Lung (tissue), 12 donors: ENCODE measurements around the gene SLC37A1. TPM values are rescaled to one million over a fixed set of nuclear protein-coding genes. Genes with fewer than 3 reads are reported as not detected.

Experiments
- ATAC-seq: fragments of 200-7000 bp; cut with Tn5 transposase; one replicate; pipeline ENCODE4 v1.9.1; 2020; ENCODE audit warnings: moderate number of reproducible peaks; ENCODE audit not compliant: insufficient read depth, low FRiP score
- DNase-seq, 3 donors: peaks; one replicate each; pipeline ENCODE4 v3.0.0-alpha.2; 2013 to 2017
- H3K27ac ChIP-seq, 2 donors: one replicate each; pipeline ENCODE4 v1.5.1; 2013; ENCODE audit warnings: mild to moderate bottlenecking in 2 of 2, moderate library complexity in 2 of 2, control low read depth in 1 of 2, inconsistent platforms in 1 of 2, low read depth in 1 of 2, low read length in 1 of 2
- H3K27me3 ChIP-seq, 3 donors: one replicate each; pipeline ENCODE4 v1.5.1; 2013; ENCODE audit warnings: low read length in 2 of 3; ENCODE audit not compliant: control insufficient read depth in 3 of 3, insufficient read depth in 3 of 3
- H3K36me3 ChIP-seq, 4 donors: one replicate each; pipeline ENCODE4 v1.5.1; 2013; ENCODE audit warnings: low read length in 4 of 4, mild to moderate bottlenecking in 1 of 4, moderate library complexity in 1 of 4; ENCODE audit not compliant: control insufficient read depth in 4 of 4, insufficient read depth in 4 of 4
- H3K4me1 ChIP-seq, 5 donors: one replicate each; pipeline ENCODE4 v1.5.1; 2013; ENCODE audit warnings: low read length in 5 of 5, mild to moderate bottlenecking in 2 of 5, moderate library complexity in 1 of 5; ENCODE audit not compliant: control insufficient read depth in 5 of 5, insufficient read depth in 5 of 5
- H3K4me3 ChIP-seq: one replicate; pipeline ENCODE4 v1.5.1; 2013; ENCODE audit warnings: mild to moderate bottlenecking, control low read depth, moderate library complexity
- H3K9ac ChIP-seq, 2 donors: one replicate each; pipeline ENCODE4 v1.5.1; 2013; ENCODE audit warnings: low read length in 2 of 2, control low read depth in 1 of 2; ENCODE audit not compliant: insufficient read depth in 1 of 2
- H3K9me3 ChIP-seq, 4 donors: one replicate each; pipeline ENCODE4 v1.5.1; 2013; ENCODE audit warnings: low read length in 3 of 4, mild to moderate bottlenecking in 1 of 4, moderate library complexity in 1 of 4; ENCODE audit not compliant: control insufficient read depth in 4 of 4, insufficient read depth in 3 of 4
- CTCF ChIP-seq: IDR thresholded peaks from 2 replicates; pipeline ENCODE4 v1.5.1; 2012; ENCODE audit warnings: mild to moderate bottlenecking; ENCODE audit errors: control extremely low read depth, extremely low read depth
- WGBS, 2 donors: extraction: QIAGEN DNeasy Blood & Tissue Kit; methylation state at CpG; one replicate each; pipeline ENCODE4 v1.1.7; 2013; 5-methylcytosine and 5-hydroxymethylcytosine counted together
- polyA plus RNA-seq, 2 donors: library from polyadenylated mRNA; stranded (reverse); fragments of 200-250 nt; gene quantifications; one replicate each; pipeline ENCODE4 v1.2.1, GENCODE V29; 2013
- total RNA-seq, 2 donors: library from RNA; depleted of rRNA in 1 of 2; stranded (reverse); fragments of >200 nt in 1 of 2; gene quantifications; one replicate each; pipeline ENCODE4 v1.2.1, GENCODE V29; 2014 to 2021
- donor health status: control.
- donor health status: control.
- donor health status: Bipolar disorder and iron deficiency.
- donor health status: healthy.
- donor health status: DM: yes; HTN: yes; CAD: no.

Gene SLC37A1
- total and polyA plus RNA-seq, 4 donors = 13.3 to 29.5 (median 19.6) TPM

- DNase-seq = peak; percentile 45 to 53 (median 51)
Measured at GRCh38 chr21:42526379-42526727, 12.7 kb downstream of the SLC37A1 start.

GRCh38 chr21:42527127-42527488, 13.5 kb downstream of the SLC37A1 start:
- no peaks in the 10 kb centered on the region for H3K9me3 ChIP-seq
- no peak for DNase-seq
- peak overlapping the region in 1 of 2 donors; percentile 83 for H3K27ac ChIP-seq
- ATAC-seq = no peak
- no peak overlapping the region for H3K4me3 ChIP-seq
- TF ChIP-seq CTCF = no peak
- WGBS, 2 donors = 86 to 94% methylated on average over 8 of the region's 8 CpGs
- H3K36me3 ChIP-seq = peaks cover 0 to 4% (median 0%) of the 10 kb centered on the region in 4 donors
- no peaks in the 10 kb centered on the region for H3K27me3 ChIP-seq
- no peak overlapping the region for H3K9ac ChIP-seq
- H3K4me1 ChIP-seq = peaks cover 4 to 50% (median 18%) of the 10 kb centered on the region in 5 donors

More at GRCh38 chr21:42526379-42526727, 12.7 kb downstream of the SLC37A1 start:
- Histone ChIP-seq H3K27ac (peak overlapping the region in 1 of 2 donors; percentile 46), H3K27me3 (no peaks in the 10 kb centered on the region), H3K9ac (no peak overlapping the region), H3K9me3 (no peaks in the 10 kb centered on the region), H3K4me1 (peaks cover 4 to 49% (median 14%) of the 10 kb centered on the region in 5 donors), H3K4me3 (no peak overlapping the region), H3K36me3 (peaks cover 0 to 7% (median 0%) of the 10 kb centered on the region in 4 donors)
- no peak for ATAC-seq
- 38 to 46% methylated on average over 9 of the region's 9 CpGs for WGBS, 2 donors
- TF ChIP-seq CTCF = no peak

- ATAC-seq (no peak), DNase-seq (peak; percentile 8 to 64 (median 56))
- Histone ChIP-seq H3K27me3 (no peaks in the 10 kb centered on the region), H3K27ac (peak overlapping the region; percentile 36 to 83), H3K4me3 (no peak overlapping the region), H3K36me3 (peaks cover 0 to 4% (median 0%) of the 10 kb centered on the region in 4 donors), H3K9me3 (no peaks in the 10 kb centered on the region), H3K4me1 (peaks cover 4 to 45% (median 21%) of the 10 kb centered on the region in 5 donors), H3K9ac (peak overlapping the region in 1 of 2 donors; percentile 1)
- TF ChIP-seq CTCF = no peak
- 33 to 44% methylated on average over 13 of the region's 13 CpGs for WGBS, 2 donors
Measured at GRCh38 chr21:42527489-42528158, 14.0 kb downstream of the SLC37A1 start.
